Measurements from ENCODE around the gene ZNF496. TPM values are rescaled to one million over a fixed set of nuclear protein-coding genes. Genes with fewer than 3 reads are reported as not detected.
"Not testable (repeated sequence)": the region's sequence is repeated elsewhere in the genome, so short reads cannot be mapped to it uniquely, and the experiment has no call there.

ZNF496 gene
- total and polyA plus RNA-seq, 12 donors, result 4.3 to 34.9 (median 16.4) TPM

GRCh38 chr1:247366926-247367645 is 35.4 kb upstream of the ZNF496 start:
- Histone ChIP-seq H3K4me1 (replicated peaks in 1 of 2) (no peaks in the 10 kb centered on the region), H3K4me3 (no peak overlapping the region), H3K9me3 (replicated peaks in 1 of 3) (no peaks in the 10 kb centered on the region), H3K27me3 (no peaks in the 10 kb centered on the region), H3K27ac (no peak overlapping the region), H3K36me3 (replicated peaks in 1 of 2) (no peaks in the 10 kb centered on the region)
- TF ChIP-seq CTCF (IDR thresholded peaks at IDR 0.05) (no peak), POLR2A (IDR thresholded peaks at IDR 0.05) (no peak)
- intact Hi-C loops (cut with DNase I), result no loop called here
- no peak for DNase-seq
- WGBS, 4 donors, result 67 to 73% (median 72%) methylated on average over 4 of the region's 4 CpGs

DNA sequence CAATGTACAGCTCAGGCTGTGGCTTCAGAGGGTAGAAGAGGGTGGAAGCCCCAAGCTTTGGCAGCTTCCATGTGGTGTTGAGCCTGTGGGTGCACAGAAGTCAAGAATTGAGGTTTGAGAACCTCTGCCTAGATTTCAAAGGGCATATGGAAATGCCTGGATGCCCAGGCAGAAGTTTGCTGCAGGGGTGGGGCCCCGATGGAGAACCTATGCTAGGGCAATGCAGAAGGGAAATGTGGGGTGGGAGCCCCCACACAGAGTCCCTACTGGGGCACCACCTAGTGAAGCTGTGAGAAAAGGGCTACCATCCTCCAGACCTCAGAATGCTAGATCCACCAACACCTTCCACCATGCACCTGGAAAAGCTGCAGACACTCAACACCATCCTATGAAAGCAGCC is 34.7 kb upstream of the ZNF496 start:
- H3K36me3 ChIP-seq (replicated peaks in 1 of 2); DNase-seq; H3K9me3 ChIP-seq (replicated peaks in 1 of 3); H3K4me3 ChIP-seq; H3K4me1 ChIP-seq (replicated peaks in 1 of 2); intact Hi-C loops (cut with DNase I); H3K27ac ChIP-seq; H3K27me3 ChIP-seq: not testable (repeated sequence)
- WGBS, 4 donors, result 82 to 94% (median 89%) methylated on average over 1 of the region's 1 CpG

DNA sequence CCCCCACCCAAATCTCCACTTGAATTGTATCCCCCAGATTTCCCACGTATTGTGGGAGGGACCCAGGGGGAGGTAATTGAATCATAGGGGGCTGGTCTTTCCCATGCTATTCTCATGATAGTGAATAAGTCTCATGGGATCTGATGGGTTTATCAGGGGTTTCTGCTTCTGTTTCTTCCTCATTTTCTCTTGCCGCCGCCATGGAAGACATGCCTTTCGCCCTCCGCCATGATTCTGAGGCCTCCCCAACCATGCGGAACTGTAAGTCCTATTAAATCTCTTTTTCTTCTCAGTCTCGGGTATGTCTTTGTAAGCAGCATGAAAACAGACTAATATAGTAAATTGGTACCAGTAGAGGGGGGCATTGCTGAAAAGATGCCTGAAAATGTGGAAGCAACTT is 33.4 kb upstream of the ZNF496 start:
- no peak overlapping the region for H3K4me3 ChIP-seq
- no peaks in the 10 kb centered on the region for H3K4me1 ChIP-seq (replicated peaks in 1 of 2)
- H3K27ac ChIP-seq, result no peak overlapping the region
- H3K36me3 ChIP-seq (replicated peaks in 1 of 2), result no peaks in the 10 kb centered on the region
- intact Hi-C loops (cut with DNase I), result no loop called here
- no peaks in the 10 kb centered on the region for H3K9me3 ChIP-seq (replicated peaks in 1 of 3)
- 90 to 97% (median 92%) methylated on average over 7 of the region's 7 CpGs for WGBS, 4 donors
- H3K27me3 ChIP-seq, result no peaks in the 10 kb centered on the region
- DNase-seq, result no peak
- TF ChIP-seq CTCF (IDR thresholded peaks at IDR 0.05) (no peak), POLR2A (IDR thresholded peaks at IDR 0.05) (no peak)

GRCh38 chr1:247363000-247363399 is 31.3 kb upstream of the ZNF496 start:
- intact Hi-C loops (cut with DNase I); H3K9me3 ChIP-seq (replicated peaks in 1 of 3); H3K36me3 ChIP-seq (replicated peaks in 1 of 2); H3K4me1 ChIP-seq (replicated peaks in 1 of 2); H3K27me3 ChIP-seq; H3K4me3 ChIP-seq; DNase-seq; H3K27ac ChIP-seq: not testable (repeated sequence)
- WGBS, 4 donors, result 82 to 92% (median 89%) methylated on average over 1 of the region's 1 CpG

DNA sequence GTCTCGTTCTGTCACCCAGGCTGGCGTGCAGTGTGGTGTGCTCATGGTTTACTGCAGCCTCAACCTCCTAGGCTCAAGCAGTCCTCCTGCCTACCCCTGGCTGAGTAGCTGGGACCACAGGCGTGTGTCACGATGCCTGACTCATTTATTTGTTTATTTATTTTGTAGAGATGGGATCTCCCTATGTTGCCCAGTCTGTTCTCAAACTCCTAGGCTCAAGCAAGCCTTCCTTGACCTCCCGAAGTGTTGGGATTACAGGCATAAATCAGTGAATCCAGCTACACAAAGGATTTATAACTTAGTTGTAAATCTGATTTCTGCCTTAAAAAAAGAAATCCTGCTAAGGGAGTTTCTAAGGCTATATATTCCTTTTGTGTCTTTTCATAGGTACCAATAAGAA is 30.5 kb upstream of the ZNF496 start:
- Histone ChIP-seq H3K36me3 (replicated peaks in 1 of 2) (no peaks in the 10 kb centered on the region), H3K9me3 (replicated peaks in 1 of 3) (no peaks in the 10 kb centered on the region), H3K27ac (no peak overlapping the region), H3K4me1 (replicated peaks in 1 of 2) (no peaks in the 10 kb centered on the region), H3K4me3 (no peak overlapping the region), H3K27me3 (no peaks in the 10 kb centered on the region)
- intact Hi-C loops (cut with DNase I), result no loop called here
- 80 to 86% (median 82%) methylated on average over 5 of the region's 5 CpGs for WGBS, 4 donors
- TF ChIP-seq CTCF (IDR thresholded peaks at IDR 0.05) (no peak), POLR2A (IDR thresholded peaks at IDR 0.05) (no peak)
- no peak for DNase-seq

Measured in adrenal gland (tissue), 12 donors.